Stimulated activated CD8-positive, alpha-beta memory T cell treated with anti-CD3 and anti-CD28 coated beads, Interleukin-2, amount 100 ng/mL, for 1 hour (primary cell): ENCODE results near the gene WASF2.
"Not testable (repeated sequence)": the region's sequence is repeated elsewhere in the genome, so short reads cannot be mapped to it uniquely, and the experiment has no call there.

Source experiments
- DNase-seq, 2 donors: peaks; one replicate each; pipeline ENCODE4 v3.0.0-alpha.2; 2020; ENCODE audit warnings: low read depth in 2 of 2

WASF2 gene

DNA sequence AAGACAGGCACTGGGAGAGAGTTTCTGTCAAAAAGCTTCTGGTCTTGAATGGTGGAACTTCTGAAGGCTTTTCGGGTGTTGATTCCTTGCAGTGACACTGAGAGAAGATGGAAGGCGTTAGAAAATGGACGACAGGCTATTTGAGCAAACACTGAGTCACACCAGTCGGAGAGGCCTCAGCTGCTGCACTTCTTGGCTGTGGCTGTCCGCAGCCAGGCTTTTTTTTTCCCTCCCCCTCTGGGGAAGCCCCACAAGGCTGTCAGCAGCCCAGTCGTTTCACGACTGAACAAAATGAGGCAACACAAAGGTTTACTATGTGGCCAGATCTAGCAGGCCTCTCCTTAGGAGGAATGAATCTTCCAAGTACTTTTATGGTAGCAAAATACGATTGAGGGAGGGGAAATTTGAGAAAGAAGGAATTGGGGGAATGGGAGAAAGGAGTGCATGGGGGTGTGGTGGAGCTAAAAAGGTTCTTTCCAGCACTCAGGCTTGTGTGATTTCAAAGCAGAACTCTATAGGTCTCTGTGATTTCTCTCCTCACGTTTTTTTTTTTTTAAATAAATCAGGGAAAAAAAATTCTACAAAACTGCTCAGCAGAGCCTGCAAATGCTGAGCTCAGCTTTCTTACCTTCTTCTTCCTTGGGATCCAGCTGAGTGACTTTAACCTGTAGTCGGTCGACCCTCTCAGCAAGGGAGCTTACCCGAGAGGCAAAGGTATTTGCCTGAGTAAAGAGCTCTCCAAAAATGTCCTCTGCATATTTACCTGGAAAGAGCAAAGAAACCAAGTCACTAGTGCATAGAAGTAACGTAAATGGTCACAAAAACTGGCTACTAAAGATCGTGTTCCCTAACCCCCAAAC, 71.4 kb downstream of the WASF2 start:
- no peak for DNase-seq

- DNase-seq: no peak
Measured at GRCh38 chr1:27417713-27418112, 72.3 kb downstream of the WASF2 start.

- DNase-seq: no peak
Measured at GRCh38 chr1:27416387-27417111, 73.4 kb downstream of the WASF2 start.

DNA sequence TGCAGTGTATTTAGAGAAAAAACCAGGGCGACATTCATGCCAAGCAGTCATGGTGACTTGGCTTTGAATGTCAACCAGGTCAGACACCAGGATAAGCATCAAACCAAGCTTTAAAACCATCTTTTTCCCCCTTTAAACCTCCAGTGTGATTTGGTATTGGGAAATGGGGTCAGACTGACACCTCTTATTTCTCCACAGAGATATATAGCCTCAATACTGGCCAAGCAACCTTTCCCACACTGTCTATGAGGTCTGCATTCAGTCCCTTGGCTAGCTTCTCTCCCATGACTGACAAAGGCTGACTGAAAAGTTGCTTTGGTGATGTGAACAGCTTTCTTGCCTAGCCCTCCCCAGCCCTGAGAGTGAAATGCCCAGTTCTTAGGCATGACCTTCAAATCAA, 75.9 kb downstream of the WASF2 start:
- DNase-seq: no peak

GRCh38 chr1:27413004-27413403, 77.0 kb downstream of the WASF2 start:
- DNase-seq: no peak

GRCh38 chr1:27412502-27412901, 77.5 kb downstream of the WASF2 start:
- no peak for DNase-seq

DNA sequence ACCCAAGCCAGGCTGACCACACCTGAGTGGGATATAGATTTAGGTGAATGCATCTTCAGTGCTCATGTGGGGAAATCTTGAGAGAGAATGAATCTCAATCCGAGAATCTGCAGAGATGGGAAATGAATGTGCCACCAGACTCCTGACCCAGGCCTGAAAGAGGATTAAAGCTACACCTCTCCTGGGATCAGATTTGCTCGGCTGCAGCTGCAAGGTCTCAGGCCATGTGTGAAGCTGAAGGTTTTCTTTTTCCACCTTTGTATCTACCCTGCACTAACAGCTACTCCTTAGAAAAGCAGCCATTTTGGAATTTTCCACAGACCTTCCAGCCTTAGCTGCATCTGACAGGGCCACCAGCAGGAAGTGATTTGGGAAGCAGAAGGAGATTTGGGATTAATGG, 79.3 kb downstream of the WASF2 start:
- no peak for DNase-seq

DNA sequence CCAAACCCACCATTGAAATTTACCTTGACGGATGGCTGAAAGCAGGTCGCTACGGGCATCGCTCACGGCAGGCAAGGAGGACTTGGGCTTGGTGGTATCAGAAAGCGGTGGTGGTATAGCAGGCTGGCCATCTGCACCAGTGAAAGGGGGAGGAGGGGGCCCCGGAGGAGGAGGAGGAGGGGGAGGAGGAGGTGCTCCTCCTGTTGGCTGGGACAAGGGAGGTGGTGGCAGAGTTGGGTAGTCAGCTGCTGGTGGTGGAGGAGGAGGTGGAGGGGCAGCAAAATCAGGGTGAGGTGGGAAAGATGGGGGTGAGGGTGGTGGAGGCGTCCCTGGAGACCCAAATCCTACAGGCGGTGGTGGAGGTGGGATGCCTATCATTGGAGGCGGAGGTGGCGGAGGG, 80.3 kb downstream of the WASF2 start:
- no peak for DNase-seq

GRCh38 chr1:27408151-27408550, 81.8 kb downstream of the WASF2 start:
- no peak for DNase-seq

DNA sequence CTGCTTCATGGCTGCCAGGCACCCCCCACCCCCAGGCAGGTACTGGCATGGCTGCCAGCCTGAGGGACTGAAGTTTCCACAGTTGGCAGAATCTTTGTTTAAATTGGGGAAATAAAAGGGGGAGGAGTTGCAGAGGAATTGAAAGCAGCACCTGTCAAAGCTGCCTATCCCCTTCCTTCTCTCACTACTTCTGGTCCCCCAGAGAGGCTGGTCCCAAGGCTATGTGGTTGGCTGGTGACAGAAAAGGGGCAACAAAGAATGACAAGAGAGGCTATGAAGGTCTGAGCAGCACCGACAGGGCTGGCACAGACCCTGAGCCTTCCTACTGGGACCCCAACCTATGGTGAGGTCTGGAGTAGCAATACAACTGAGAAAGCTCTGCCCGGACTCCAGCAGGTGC, 83.2 kb downstream of the WASF2 start:
- DNase-seq: not testable (repeated sequence)

DNA sequence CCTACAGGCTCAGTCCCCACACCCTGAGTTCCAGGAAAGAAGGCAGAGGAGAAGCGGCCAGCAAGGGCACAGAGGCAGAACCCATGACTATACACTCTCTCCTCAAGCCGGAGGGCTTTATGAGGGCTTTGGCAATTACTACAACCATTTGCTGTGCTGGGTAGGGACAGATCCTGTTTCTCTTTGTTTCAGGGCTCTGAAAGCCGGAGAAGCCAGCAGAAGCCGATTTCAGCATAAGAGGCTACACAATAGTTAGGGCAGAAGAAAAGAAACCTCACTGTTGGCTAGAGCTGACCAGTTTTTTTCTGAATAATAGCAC, 83.6 kb downstream of the WASF2 start:
- DNase-seq: no peak

DNA sequence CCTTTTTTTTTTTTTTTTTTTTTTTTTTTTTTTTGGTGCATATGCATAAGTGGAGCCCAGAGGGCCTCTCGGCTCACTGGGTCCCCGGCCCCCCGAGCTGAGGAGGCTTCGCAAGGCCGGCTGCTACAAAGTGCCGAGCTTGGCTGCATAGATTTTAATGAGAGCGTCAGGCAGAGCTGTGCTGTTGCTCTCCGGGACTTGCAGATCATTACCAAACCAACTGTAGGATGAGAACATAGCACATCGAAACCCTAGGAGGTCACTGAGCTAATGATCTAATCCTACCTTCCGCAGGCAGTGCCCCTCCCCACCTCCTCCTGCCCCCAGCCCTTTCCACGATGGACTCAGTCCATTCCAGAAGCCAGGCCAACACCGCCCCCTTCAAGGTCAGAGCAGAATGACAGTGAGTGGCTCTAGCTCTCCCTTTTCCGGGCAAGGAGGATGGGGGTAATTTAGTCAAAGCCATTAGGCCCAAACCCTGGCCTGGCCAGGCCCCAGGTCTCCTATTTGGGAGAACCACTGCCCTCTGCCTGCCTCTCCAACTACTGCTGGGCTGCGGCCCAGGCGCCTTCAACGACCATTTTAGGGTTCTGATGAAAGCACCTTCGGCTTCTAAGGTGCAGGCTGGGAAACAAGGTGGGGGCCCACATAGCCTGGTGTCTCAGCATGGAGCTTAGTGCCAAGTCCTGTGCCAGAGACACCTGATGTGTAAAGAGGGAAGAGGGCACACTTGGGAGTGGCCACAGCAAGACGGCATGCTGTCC, 84.2 kb downstream of the WASF2 start:
- DNase-seq: not testable (repeated sequence)

- DNase-seq: no peak
Measured at GRCh38 chr1:27405074-27405473, 84.9 kb downstream of the WASF2 start.

DNA sequence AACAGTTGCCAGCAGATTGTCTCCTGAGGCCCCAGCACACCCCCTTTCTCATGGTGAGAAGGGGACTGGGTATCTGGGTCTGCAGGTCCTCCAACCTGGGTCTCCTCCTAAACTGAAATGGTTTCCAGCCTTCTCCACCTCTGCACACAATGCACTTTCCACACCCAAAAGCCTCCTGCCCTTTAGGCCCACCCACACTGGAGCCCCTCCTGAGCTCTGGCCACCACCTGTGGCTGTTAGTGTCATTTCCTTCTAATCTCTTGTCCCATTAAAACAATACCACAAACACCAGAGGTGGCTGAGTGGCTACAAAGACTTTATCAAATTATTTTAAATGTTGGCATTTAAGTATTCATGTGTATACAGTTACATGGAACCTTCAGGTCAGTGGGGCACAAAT, 86.0 kb downstream of the WASF2 start:
- no peak for DNase-seq

GRCh38 chr1:27403065-27403726, 86.8 kb downstream of the WASF2 start:
- DNase-seq: no peak

DNA sequence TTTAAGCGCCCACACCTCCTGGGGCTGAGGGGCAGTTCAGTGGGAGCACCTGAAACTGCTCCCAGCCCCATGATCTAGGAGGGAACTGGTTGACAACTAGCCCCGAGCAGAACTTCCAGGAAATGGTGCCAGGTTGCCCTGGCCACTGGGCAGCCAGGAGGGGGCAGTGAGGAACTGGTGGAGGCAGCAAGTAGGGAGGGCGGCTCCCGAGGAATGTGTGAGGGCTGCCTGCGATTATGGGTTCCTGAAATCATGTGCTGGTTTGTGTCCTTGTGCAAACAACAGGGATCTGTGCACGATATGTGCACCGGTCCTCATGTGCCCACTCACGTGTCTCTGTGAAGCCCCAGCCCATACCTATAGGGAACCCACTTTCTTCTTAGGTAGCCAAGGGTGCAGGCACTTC, 87.6 kb downstream of the WASF2 start:
- no peak for DNase-seq

- no peak for DNase-seq
Measured at GRCh38 chr1:27400963-27401341, 89.0 kb downstream of the WASF2 start.

GRCh38 chr1:27400082-27400962, 89.6 kb downstream of the WASF2 start:
- no peak for DNase-seq

DNA sequence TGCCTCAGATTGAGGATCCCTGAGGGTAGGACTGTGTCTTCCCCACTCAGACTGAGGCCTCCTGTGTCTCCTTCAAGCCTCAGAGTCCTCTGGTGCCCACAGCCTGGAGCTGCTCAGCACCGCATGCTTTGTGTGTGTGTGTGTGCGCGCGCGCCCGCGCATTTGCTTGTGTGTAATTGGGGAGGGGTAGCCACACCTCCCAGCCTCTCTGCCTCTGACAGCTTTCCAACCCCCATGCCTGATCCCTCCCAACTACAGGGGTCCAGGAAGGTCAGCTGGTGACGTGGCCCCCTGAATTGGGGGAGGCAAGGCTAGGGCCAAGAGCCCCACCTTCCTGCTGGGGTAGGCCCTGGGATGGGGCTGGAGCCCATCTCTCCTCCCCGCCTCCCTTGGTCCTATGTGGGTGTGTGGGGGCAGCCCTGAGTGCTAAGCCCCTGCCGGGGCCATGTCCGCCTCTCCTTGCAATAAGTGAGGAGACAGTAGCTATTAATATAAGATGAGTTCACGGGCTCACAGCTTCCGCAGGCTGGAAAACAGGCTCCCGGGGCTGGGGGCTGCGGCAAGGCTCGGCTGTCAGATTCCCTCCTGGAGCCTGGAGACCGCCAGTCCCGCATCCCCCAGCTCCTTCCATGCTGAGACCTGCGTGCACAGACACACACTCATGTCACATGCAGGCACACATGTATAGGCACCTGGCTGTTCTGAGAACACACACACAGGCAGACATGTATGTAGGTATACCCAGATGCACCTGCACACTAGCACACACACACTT, 90.5 kb downstream of the WASF2 start:
- DNase-seq: no peak

DNA sequence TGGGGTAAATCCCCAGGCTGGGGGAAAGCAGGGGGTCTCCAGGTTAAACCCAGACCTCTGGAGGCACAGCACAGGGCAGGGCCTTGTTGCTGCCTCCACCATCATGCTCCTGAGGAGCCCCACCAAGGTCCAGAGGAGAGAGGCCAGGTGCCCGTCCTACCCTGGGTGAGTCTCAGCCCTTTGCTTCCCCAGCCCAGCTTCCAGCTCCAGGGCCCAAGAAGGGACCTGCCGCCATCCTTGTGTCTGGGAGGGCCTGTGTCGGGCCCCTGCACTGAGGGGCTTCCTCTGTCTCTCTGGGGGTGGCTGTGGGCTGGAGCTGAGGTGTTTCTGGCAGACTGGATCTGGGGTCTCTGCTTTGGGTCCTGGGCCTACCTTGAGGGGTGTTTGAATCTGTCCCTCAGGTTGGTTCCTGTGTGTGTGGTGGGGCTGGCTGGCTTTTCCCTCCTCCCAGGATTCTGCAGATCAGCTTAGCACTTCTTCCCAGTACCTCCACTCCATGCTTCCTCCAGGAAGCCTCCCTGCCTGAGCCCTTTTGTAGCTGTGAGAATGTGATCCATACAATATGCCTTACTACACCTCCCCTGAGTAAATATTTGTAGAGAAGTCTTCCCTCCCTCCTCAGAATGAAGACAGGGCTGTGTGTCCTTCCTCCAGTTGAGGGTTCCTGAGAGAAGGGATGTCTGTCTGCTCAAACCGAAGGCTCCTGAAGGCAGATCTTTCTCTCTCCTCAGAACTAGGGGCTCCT, 91.4 kb downstream of the WASF2 start:
- no peak for DNase-seq
